Gastrocnemius medialis (tissue), 4 donors: ENCODE results near the gene ITGB3.

Experiments used
- POLR2A ChIP-seq, 2 donors: fragments of 450-650 bp; IDR thresholded peaks; one replicate each; pipeline ENCODE4 v1.6.1; 2017; ENCODE audit warnings: antibody characterized with exemption in 2 of 2, mild to moderate bottlenecking in 2 of 2, moderate library complexity in 2 of 2
- TF ChIP-seq, protein P1 (sequence below), 5 experiments: fragments of 450-650 bp in 3 of 5; fragments of 200-600 bp in 2 of 5; sonication (generic) in 2 of 5; IDR thresholded peaks in 4 of 5; conservative IDR thresholded peaks in 1 of 5; 1 replicate in 4 of 5; 2 replicates in 1 of 5; pipeline ENCODE4 v1.5.1; 2016 to 2019; ENCODE audit warnings: antibody characterized with exemption in 5 of 5, mild to moderate bottlenecking in 3 of 5, moderate library complexity in 3 of 5

DNA sequence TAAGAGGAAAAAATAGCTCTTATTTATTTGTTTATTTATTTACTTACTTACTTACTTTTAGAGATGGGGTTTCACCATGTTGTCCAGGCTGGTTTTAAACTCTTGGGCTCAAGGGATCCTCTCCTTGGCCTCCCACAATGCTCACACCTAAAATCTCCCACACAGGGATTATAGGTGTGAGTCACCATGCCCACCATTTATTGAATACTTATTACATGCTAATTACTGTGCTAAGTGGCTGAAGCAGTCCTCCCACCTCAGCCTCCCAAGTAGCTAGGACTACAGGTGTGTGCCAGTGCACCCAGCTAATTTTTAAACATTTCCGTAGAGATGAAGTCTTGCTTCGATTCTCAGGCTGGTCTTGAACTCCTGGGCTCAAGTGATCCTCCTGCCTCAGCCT lies 11.0 kb upstream of the ITGB3 start:
- TF ChIP-seq, protein P1, sequence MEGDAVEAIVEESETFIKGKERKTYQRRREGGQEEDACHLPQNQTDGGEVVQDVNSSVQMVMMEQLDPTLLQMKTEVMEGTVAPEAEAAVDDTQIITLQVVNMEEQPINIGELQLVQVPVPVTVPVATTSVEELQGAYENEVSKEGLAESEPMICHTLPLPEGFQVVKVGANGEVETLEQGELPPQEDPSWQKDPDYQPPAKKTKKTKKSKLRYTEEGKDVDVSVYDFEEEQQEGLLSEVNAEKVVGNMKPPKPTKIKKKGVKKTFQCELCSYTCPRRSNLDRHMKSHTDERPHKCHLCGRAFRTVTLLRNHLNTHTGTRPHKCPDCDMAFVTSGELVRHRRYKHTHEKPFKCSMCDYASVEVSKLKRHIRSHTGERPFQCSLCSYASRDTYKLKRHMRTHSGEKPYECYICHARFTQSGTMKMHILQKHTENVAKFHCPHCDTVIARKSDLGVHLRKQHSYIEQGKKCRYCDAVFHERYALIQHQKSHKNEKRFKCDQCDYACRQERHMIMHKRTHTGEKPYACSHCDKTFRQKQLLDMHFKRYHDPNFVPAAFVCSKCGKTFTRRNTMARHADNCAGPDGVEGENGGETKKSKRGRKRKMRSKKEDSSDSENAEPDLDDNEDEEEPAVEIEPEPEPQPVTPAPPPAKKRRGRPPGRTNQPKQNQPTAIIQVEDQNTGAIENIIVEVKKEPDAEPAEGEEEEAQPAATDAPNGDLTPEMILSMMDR (IDR thresholded peaks at IDR 0.05 in 4 of 5, conservative IDR thresholded peaks at IDR 0.05 in 1 of 5): no peak
- no peak for TF ChIP-seq POLR2A (IDR thresholded peaks at IDR 0.05)
